ENCODE results near the gene TTLL13.

GRCh38 chr15:90248789-90249202 is 560 bp upstream of the TTLL13 start:
- TF ChIP-seq CTCF (IDR thresholded peaks at IDR 0.05) (no peak), POLR2A (IDR thresholded peaks at IDR 0.05) (no peak)

Data from body of pancreas (tissue), 4 donors.